H1 (cell line): Measurements from ENCODE around the gene TUBGCP6. TPM values are rescaled to one million over a fixed set of nuclear protein-coding genes. Genes with fewer than 3 reads are reported as not detected.

ENCODE experiments used
- CTCF ChIA-PET: fragments of 300-600 bp; sonication (Branson Sonifier 250); formaldehyde crosslinking; loops from one replicate; lab custom pipeline; 2021; ENCODE audit not compliant: partially characterized antibody; lab: Charles Lee
- POLR2A ChIA-PET: fragments of 300-600 bp; sonication (Branson Sonifier 250); formaldehyde crosslinking; loops from one replicate; lab custom pipeline; 2021; ENCODE audit warnings: inconsistent platforms; ENCODE audit not compliant: partially characterized antibody; lab: Charles Lee
- DNase-seq, 2 experiments: peaks; one replicate each; pipeline versions ENCODE4 v3.0.0 to v3.0.0-alpha.2; 2010 to 2022; ENCODE audit warnings: low spot score in 2 of 2, low read depth in 1 of 2, mixed read lengths in 1 of 2
- FAIRE-seq: peaks from 2 replicates; lab custom pipeline; 2011; peaks lifted over from hg19 to GRCh38; lab: Jason Lieb, UNC
- H2AFZ ChIP-seq: 2 replicates; pipeline ENCODE4 v1.8.1; 2012; ENCODE audit warnings: low read length, inconsistent platforms
- H2AK5ac ChIP-seq: 2 replicates; pipeline ENCODE4 v1.6.1; 2013; ENCODE audit warnings: low read depth, low read length
- H2BK120ac ChIP-seq: replicated peaks from 2 replicates; pipeline ENCODE3; 2013; ENCODE audit warnings: low read depth, low read length, inconsistent platforms
- H2BK12ac ChIP-seq: 2 replicates; pipeline ENCODE4 v1.6.1; 2013; ENCODE audit warnings: low read depth, low read length
- H2BK15ac ChIP-seq: 2 replicates; pipeline ENCODE4 v1.6.1; 2013; ENCODE audit warnings: low read length
- H2BK20ac ChIP-seq: 2 replicates; pipeline ENCODE4 v1.6.1; 2013; ENCODE audit warnings: low read length
- H2BK5ac ChIP-seq: 2 replicates; pipeline ENCODE4 v1.6.1; 2013; ENCODE audit warnings: low read depth, low read length
- H3K14ac ChIP-seq: 2 replicates; pipeline ENCODE4 v1.6.1; 2013; ENCODE audit warnings: inconsistent platforms; ENCODE audit not compliant: insufficient read length
- H3K18ac ChIP-seq: 2 replicates; pipeline ENCODE4 v1.6.1; 2013; ENCODE audit warnings: low read length; ENCODE audit errors: extremely low read depth
- H3K23ac ChIP-seq: 2 replicates; pipeline ENCODE4 v1.6.1; 2013; ENCODE audit warnings: inconsistent platforms; ENCODE audit not compliant: insufficient read length
- H3K23me2 ChIP-seq: 2 replicates; pipeline ENCODE4 v1.6.1; 2013; ENCODE audit warnings: low read depth, low read length
- H3K27ac ChIP-seq: 2 replicates; pipeline ENCODE4 v1.6.1; 2011; ENCODE audit warnings: low read depth, low read length, inconsistent platforms
- H3K27me3 ChIP-seq, 4 experiments: replicated peaks in 1 of 4; 1 replicate in 1 of 4; 2 replicates in 3 of 4; pipeline versions ENCODE4 v1.6.1 to v1.8.1; 2011 to 2013; ENCODE audit warnings: low read length in 3 of 4, mild to moderate bottlenecking in 3 of 4, inconsistent platforms in 2 of 4, mixed read lengths in 2 of 4, moderate library complexity in 1 of 4; ENCODE audit not compliant: control insufficient read depth in 3 of 4, insufficient read depth in 3 of 4; ENCODE audit errors: extremely low read depth in 1 of 4
- H3K36me3 ChIP-seq, 4 experiments: 2 replicates each; pipeline versions ENCODE4 v1.6.1 to v1.8.1; 2011 to 2013; ENCODE audit warnings: mild to moderate bottlenecking in 4 of 4, low read length in 3 of 4, moderate library complexity in 2 of 4, control low read depth in 1 of 4, inconsistent platforms in 1 of 4; ENCODE audit not compliant: insufficient read depth in 4 of 4, control insufficient read depth in 2 of 4
- H3K4ac ChIP-seq: replicated peaks from 2 replicates; pipeline ENCODE3; 2013; ENCODE audit warnings: low read length, low read depth, mixed read lengths, inconsistent platforms; ENCODE audit not compliant: insufficient read length
- H3K4me1 ChIP-seq, 4 experiments: replicated peaks in 1 of 4; 1 replicate in 1 of 4; 2 replicates in 3 of 4; pipeline versions ENCODE4 v1.6.1 to v1.8.1; 2011 to 2013; ENCODE audit warnings: low read length in 3 of 4, inconsistent platforms in 2 of 4, mixed read lengths in 1 of 4; ENCODE audit not compliant: insufficient read depth in 4 of 4, control insufficient read depth in 3 of 4
- H3K4me2 ChIP-seq, 2 experiments: 2 replicates each; pipeline versions ENCODE4 v1.6.1 to v1.8.1; 2011 to 2013; ENCODE audit warnings: low read depth in 2 of 2, low read length in 2 of 2, control low read depth in 1 of 2, inconsistent platforms in 1 of 2, mild to moderate bottlenecking in 1 of 2; ENCODE audit not compliant: insufficient read depth in 1 of 2
- H3K4me3 ChIP-seq, 4 experiments: fragments of 200-600, 300-600 bp in 1 of 4; sonication (generic), shearing (Covaris generic), sonication (Bioruptor Twin) in 1 of 4; 2 replicates each; pipeline versions ENCODE4 v1.5.1 to v1.8.1; 2011 to 2016; ENCODE audit warnings: low read length in 4 of 4, low read depth in 3 of 4, control low read depth in 2 of 4, inconsistent platforms in 2 of 4, mild to moderate bottlenecking in 2 of 4, mixed read lengths in 1 of 4, moderate library complexity in 1 of 4; ENCODE audit not compliant: insufficient read depth in 2 of 4; ENCODE audit errors: extremely low read depth in 1 of 4
- H3K56ac ChIP-seq: replicated peaks from 2 replicates; pipeline ENCODE3; 2013; ENCODE audit warnings: low read depth, mild to moderate bottlenecking, mixed read lengths, low read length, inconsistent platforms; ENCODE audit not compliant: insufficient read length
- H3K79me1 ChIP-seq: 2 replicates; pipeline ENCODE4 v1.6.1; 2013; ENCODE audit warnings: low read depth, low read length, control low read depth
- H3K79me2 ChIP-seq, 2 experiments: 2 replicates each; pipeline versions ENCODE4 v1.6.1 to v1.8.1; 2012 to 2013; ENCODE audit warnings: low read length in 2 of 2, mild to moderate bottlenecking in 2 of 2, inconsistent platforms in 1 of 2; ENCODE audit not compliant: insufficient read depth in 2 of 2, control insufficient read depth in 1 of 2
- H3K9ac ChIP-seq, 4 experiments: replicated peaks in 1 of 4; 1 replicate in 1 of 4; 2 replicates in 3 of 4; pipeline versions ENCODE4 v1.6.1 to v1.8.1; 2011 to 2013; ENCODE audit warnings: low read depth in 3 of 4, low read length in 3 of 4, control low read depth in 2 of 4, mild to moderate bottlenecking in 2 of 4, moderate library complexity in 2 of 4, inconsistent platforms in 1 of 4; ENCODE audit errors: extremely low read depth in 1 of 4
- H3K9me3 ChIP-seq, 2 experiments: 2 replicates each; pipeline versions ENCODE4 v1.6.1 to v1.8.1; 2012 to 2013; ENCODE audit warnings: mild to moderate bottlenecking in 2 of 2, moderate library complexity in 2 of 2, control low read depth in 1 of 2, inconsistent platforms in 1 of 2, low read depth in 1 of 2, low read length in 1 of 2, mixed read lengths in 1 of 2; ENCODE audit not compliant: insufficient read depth in 2 of 2
- H4K20me1 ChIP-seq, 2 experiments: replicated peaks in 1 of 2; 2 replicates each; pipeline versions ENCODE3 to v1.8.1; 2011 to 2013; ENCODE audit warnings: inconsistent platforms in 2 of 2, low read length in 2 of 2, mild to moderate bottlenecking in 1 of 2; ENCODE audit not compliant: insufficient read depth in 2 of 2, control insufficient read depth in 1 of 2
- H4K5ac ChIP-seq: 2 replicates; pipeline ENCODE4 v1.6.1; 2013; ENCODE audit warnings: low read length, low read depth, mixed read lengths, inconsistent platforms; ENCODE audit not compliant: insufficient read length
- H4K8ac ChIP-seq: 2 replicates; pipeline ENCODE4 v1.8.0; 2013; ENCODE audit warnings: mild to moderate bottlenecking, moderate library complexity, low read length, inconsistent platforms; ENCODE audit not compliant: insufficient read depth; ENCODE audit errors: extremely low read depth
- H4K91ac ChIP-seq: replicated peaks from 2 replicates; pipeline ENCODE3; 2013; ENCODE audit warnings: low read length, mixed read lengths, inconsistent platforms; ENCODE audit not compliant: insufficient read length
- CEBPB ChIP-seq: IDR thresholded peaks from 2 replicates; pipeline ENCODE4 v1.6.1; 2012; ENCODE audit warnings: low read depth, low read length
- PHF8 ChIP-seq: fragments of 200-600 bp; sonication (generic); conservative IDR thresholded peaks from 2 replicates; pipeline ENCODE4 v1.7.1; 2012; ENCODE audit warnings: low read depth, mild to moderate bottlenecking, inconsistent platforms, low read length, moderate library complexity
- SAP30 ChIP-seq: fragments of 300-600 bp; sonication (generic); IDR thresholded peaks from 2 replicates; pipeline ENCODE4 v1.7.1; 2012; ENCODE audit warnings: low read length, moderate library complexity, mild to moderate bottlenecking, inconsistent platforms; ENCODE audit not compliant: insufficient read depth, insufficient replicate concordance
- WGBS, 2 experiments: shearing (Covaris generic) in 1 of 2; methylation state at CpG; one replicate each; pipeline versions ENCODE4 v1.1.6 to v1.1.7; 2013 to 2015; ENCODE audit warnings: low lambda C conversion rate in 2 of 2, mixed read lengths in 2 of 2, inconsistent platforms in 1 of 2, low coverage in 1 of 2, missing lambda C conversion rate in 1 of 2; ENCODE audit not compliant: insufficient replicate concordance in 2 of 2, insufficient coverage in 1 of 2, insufficient read length in 1 of 2; ENCODE audit errors: extremely low coverage in 1 of 2, missing lambda C conversion rate in 1 of 2; 5-methylcytosine and 5-hydroxymethylcytosine counted together
- polyA plus RNA-seq, 7 experiments: library from polyadenylated mRNA; depleted of rRNA in 3 of 7; stranded (reverse) in 5 of 7; unstranded in 2 of 7; fragments of >200 nt in 5 of 7; fragments of 200-250 nt in 2 of 7; gene quantifications; 1 replicate in 5 of 7; 2 replicates in 1 of 7; 4 replicates in 1 of 7; pipeline versions ENCODE4 v1.2.1 to v1.2.3, GENCODE V29; 2011 to 2013; ENCODE audit warnings: missing spikeins in 2 of 7, mixed read lengths in 2 of 7
- total RNA-seq: library from RNA; stranded (reverse); fragmentation: NEBNext Ultra II Directional; extraction: Animal tissue kit (Norgen Biotek cat#: 25700); gene quantifications from 2 replicates; pipeline ENCODE4 v1.2.1, GENCODE V29; 2021
- TF ChIP-seq, protein P1 (sequence below): IDR thresholded peaks from 2 replicates; pipeline ENCODE4 v1.6.1; 2011; ENCODE audit warnings: low read length, improper control_type of control experiment

Gene TUBGCP6
- total and polyA plus RNA-seq, 2 of the 8 experiments (the other 6 are each of a cell fraction or from before 2014, with no cell fraction given), result 24.2 to 24.7 TPM

DNA sequence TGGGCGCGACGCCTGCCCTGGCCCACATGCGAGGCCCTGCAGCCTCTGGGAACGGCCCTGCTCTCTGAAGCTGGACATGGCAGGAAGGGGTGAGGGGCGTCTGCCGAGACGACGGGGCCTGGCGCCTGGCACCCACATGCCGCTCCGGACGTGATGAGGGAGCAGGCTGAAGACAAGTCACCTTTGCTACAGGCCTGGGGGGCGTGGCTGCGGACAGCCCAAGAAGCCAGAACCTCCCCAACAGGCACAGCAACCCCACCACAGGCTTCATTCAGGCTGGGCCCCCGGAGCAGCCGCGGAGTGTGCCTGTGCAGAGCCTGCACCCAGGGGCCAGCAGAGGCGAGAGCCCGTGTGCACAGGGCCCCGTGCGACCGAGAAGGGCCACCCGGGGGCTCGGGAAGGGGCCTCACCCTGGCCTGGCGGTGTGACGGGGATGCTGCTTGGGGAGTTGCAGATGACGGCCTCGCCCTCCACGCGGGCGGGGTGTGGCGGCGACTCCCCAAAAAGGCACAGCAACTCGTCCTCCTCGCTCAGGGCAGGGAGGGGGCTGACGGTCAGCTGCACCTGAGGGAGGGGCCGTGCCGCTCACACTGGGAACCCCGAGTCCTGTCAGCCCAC is 42.0 kb upstream of the TUBGCP6 start:
- Histone ChIP-seq H3K4ac (no peak overlapping the region), H3K18ac (no peak overlapping the region), H2BK20ac (no peak overlapping the region), H3K79me2 (peaks cover 0 to 17% of the 10 kb centered on the region in 2 experiments; a peak in 2 of 4 replicates), H4K91ac (no peak overlapping the region), H4K8ac (no peak overlapping the region), H3K56ac (no peak overlapping the region), H3K36me3 (peaks cover 11 to 68% (median 17%) of the 10 kb centered on the region in 4 experiments), H2BK120ac (no peak overlapping the region), H2BK12ac (no peak overlapping the region), H3K9me3 (no peaks in the 10 kb centered on the region; a peak in 1 of 4 replicates), H3K9ac (no peak overlapping the region), H4K5ac (no peak overlapping the region), H3K23ac (no peak overlapping the region), H2BK5ac (no peak overlapping the region), H3K4me3 (no peak overlapping the region), H2BK15ac (no peak overlapping the region), H3K23me2 (no peaks in the 10 kb centered on the region), H2AFZ (no peak overlapping the region), H4K20me1 (peaks cover 4 to 27% of the 10 kb centered on the region in 2 experiments), H2AK5ac (no peak overlapping the region), H3K27me3 (no peaks in the 10 kb centered on the region), H3K14ac (no peak overlapping the region), H3K27ac (no peak overlapping the region), H3K4me2 (no peak overlapping the region), H3K4me1 (peaks cover 0 to 5% (median 0%) of the 10 kb centered on the region in 4 experiments; a peak in 2 of 7 replicates), H3K79me1 (peaks cover 11% of the 10 kb centered on the region)
- WGBS, 2 experiments, result 94% methylated on average over 29 of the region's 40 CpGs; no CpG with 5 or more reads in 1 of the 2 experiments
- DNase-seq (no peak), FAIRE-seq (no peak)
- ChIA-PET CTCF (interaction anchor here (0.6 kb wide), 1 partner anchor 35 kb away, joined by 5 read pairs; no protein-coding TSS in a partner anchor), POLR2A (interaction anchor here (1.3 kb wide), 1 partner anchor 10 kb away, joined by 3 read pairs; no protein-coding TSS in a partner anchor)
- TF ChIP-seq SAP30 (no peak), PHF8 (no peak), CEBPB (no peak)
- TF ChIP-seq, protein P1, sequence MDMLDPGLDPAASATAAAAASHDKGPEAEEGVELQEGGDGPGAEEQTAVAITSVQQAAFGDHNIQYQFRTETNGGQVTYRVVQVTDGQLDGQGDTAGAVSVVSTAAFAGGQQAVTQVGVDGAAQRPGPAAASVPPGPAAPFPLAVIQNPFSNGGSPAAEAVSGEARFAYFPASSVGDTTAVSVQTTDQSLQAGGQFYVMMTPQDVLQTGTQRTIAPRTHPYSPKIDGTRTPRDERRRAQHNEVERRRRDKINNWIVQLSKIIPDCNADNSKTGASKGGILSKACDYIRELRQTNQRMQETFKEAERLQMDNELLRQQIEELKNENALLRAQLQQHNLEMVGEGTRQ, result no peak
